22Rv1 (cell line): ENCODE measurements around the gene GALNS.

Source experiments
- H3K27ac ChIP-seq: fragments of 450-650 bp; 2 replicates; pipeline ENCODE4 v1.5.1; 2017
- CTCF ChIP-seq: fragments of 450-650 bp; IDR thresholded peaks from 2 replicates; pipeline ENCODE4 v1.5.1; 2017; ENCODE audit warnings: mild to moderate bottlenecking
- ZFX ChIP-seq: fragments of 450-650 bp; IDR thresholded peaks from 2 replicates; pipeline ENCODE4 v1.6.1; 2017; ENCODE audit warnings: antibody characterized with exemption, borderline replicate concordance

GALNS gene

GRCh38 chr16:88833086-88833485 is 23.7 kb downstream of the GALNS start:
- no peak overlapping the region for H3K27ac ChIP-seq
- TF ChIP-seq ZFX, result no peak
- TF ChIP-seq CTCF, result no peak

- no peak for TF ChIP-seq CTCF
- no peak for TF ChIP-seq ZFX
- no peak overlapping the region for H3K27ac ChIP-seq
Observed at GRCh38 chr16:88831838-88832237, 24.9 kb downstream of the GALNS start.

- TF ChIP-seq ZFX, result no peak
- TF ChIP-seq CTCF, result no peak
- no peak overlapping the region for H3K27ac ChIP-seq
Observed at GRCh38 chr16:88830783-88831182, 26.0 kb downstream of the GALNS start.

GRCh38 chr16:88830258-88830657 is 26.5 kb downstream of the GALNS start:
- no peak for TF ChIP-seq CTCF
- TF ChIP-seq ZFX, result no peak
- no peak overlapping the region for H3K27ac ChIP-seq

- TF ChIP-seq CTCF (no peak), ZFX (no peak)
- H3K27ac ChIP-seq, result no peak overlapping the region
Observed at GRCh38 chr16:88828711-88829110, 28.0 kb downstream of the GALNS start.

GRCh38 chr16:88827727-88828126 is 29.0 kb downstream of the GALNS start:
- TF ChIP-seq ZFX, result no peak
- TF ChIP-seq CTCF, result no peak
- no peak overlapping the region for H3K27ac ChIP-seq

- H3K27ac ChIP-seq, result no peak overlapping the region
- TF ChIP-seq CTCF (no peak), ZFX (no peak)
Observed at GRCh38 chr16:88826070-88826840, 30.5 kb downstream of the GALNS start.
